ENCODE data around the gene PRRC2C.

The PRRC2C gene

GRCh38 chr1:171494076-171494475 lies 8.7 kb downstream of the PRRC2C start:
- DNase-seq (ENCODE audit: low read depth): no peak
- no peak overlapping the region for H3K4me3 ChIP-seq (ENCODE audit: control insufficient read depth, low read depth, low read length)
- TF ChIP-seq CTCF (IDR thresholded peaks at IDR 0.05; ENCODE audit: control insufficient read depth, insufficient read depth, low read depth, low read length, missing control alignments): no peak

DNA sequence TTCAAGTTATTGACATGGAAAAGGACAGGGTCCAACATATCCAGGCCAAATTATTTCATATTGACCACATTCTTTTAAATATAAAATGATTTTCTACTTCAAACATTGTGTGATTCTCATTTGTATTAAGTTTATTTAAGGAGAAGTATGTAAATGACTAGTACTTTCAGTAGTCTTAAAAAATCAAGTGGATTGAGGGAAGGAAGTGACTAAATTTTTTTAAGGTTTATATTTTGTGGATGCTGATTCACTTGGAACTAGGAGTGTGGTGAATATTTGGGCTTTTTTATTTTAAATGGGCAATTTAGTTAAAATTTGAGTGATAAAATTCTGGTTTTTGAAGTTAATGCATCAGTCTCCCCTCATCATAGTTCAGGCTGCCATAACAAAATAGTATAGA lies 10.1 kb downstream of the PRRC2C start:
- TF ChIP-seq CTCF (IDR thresholded peaks at IDR 0.05; ENCODE audit: control insufficient read depth, insufficient read depth, low read depth, low read length, missing control alignments): no peak
- no peak overlapping the region for H3K4me3 ChIP-seq (ENCODE audit: control insufficient read depth, low read depth, low read length)
- no peak for DNase-seq (ENCODE audit: low read depth)

DNA sequence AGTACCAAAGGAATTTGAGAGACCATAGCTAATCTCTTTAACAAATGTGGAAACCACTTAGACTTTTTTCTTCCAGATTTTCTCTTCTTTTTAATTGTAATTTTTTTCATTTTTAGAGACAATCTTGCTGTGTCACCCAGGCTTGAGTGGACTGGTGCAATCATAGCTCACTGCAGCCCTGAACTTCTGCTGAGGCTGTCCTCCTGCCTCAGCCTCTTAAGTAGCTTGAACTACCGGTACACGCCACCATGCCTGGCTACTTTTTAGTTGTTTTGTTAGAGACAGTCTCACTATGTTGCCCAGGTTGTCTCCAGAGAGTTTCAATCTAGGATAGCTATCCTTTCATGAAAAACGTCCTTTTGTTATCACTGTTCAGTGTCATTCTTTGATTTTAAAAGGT lies 15.0 kb downstream of the PRRC2C start:
- DNase-seq (ENCODE audit: low read depth): no peak
- TF ChIP-seq CTCF (IDR thresholded peaks at IDR 0.05; ENCODE audit: control insufficient read depth, insufficient read depth, low read depth, low read length, missing control alignments): no peak
- no peak overlapping the region for H3K4me3 ChIP-seq (ENCODE audit: control insufficient read depth, low read depth, low read length)

- DNase-seq (ENCODE audit: low read depth): no peak
- no peak for TF ChIP-seq CTCF (IDR thresholded peaks at IDR 0.05; ENCODE audit: control insufficient read depth, insufficient read depth, low read depth, low read length, missing control alignments)
- H3K4me3 ChIP-seq (ENCODE audit: control insufficient read depth, low read depth, low read length): no peak overlapping the region
Measured at GRCh38 chr1:171500803-171501202, 15.5 kb downstream of the PRRC2C start.

- no peak overlapping the region for H3K4me3 ChIP-seq (ENCODE audit: control insufficient read depth, low read depth, low read length)
- TF ChIP-seq CTCF (IDR thresholded peaks at IDR 0.05; ENCODE audit: control insufficient read depth, insufficient read depth, low read depth, low read length, missing control alignments): no peak
- DNase-seq (ENCODE audit: low read depth): no peak
Measured at GRCh38 chr1:171501305-171502024, 16.1 kb downstream of the PRRC2C start.

- no peak for DNase-seq (ENCODE audit: low read depth)
- no peak for TF ChIP-seq CTCF (IDR thresholded peaks at IDR 0.05; ENCODE audit: control insufficient read depth, insufficient read depth, low read depth, low read length, missing control alignments)
- no peak overlapping the region for H3K4me3 ChIP-seq (ENCODE audit: control insufficient read depth, low read depth, low read length)
Measured at GRCh38 chr1:171506525-171507304, 21.4 kb downstream of the PRRC2C start.
